CD14-positive monocyte (primary cell): ENCODE results near the gene GMEB2. TPM values are rescaled to one million over a fixed set of nuclear protein-coding genes. Genes with fewer than 3 reads are reported as not detected.
A peak's percentile ranks its signal among the peaks of the same experiment; 100 is the strongest.

Experiments
- DNase-seq, 3 donors: peaks; one replicate each; pipeline ENCODE4 v3.0.0-alpha.2; 2011 to 2022
- H2AFZ ChIP-seq: 2 replicates; pipeline ENCODE4 v1.6.0; 2012; ENCODE audit warnings: mild to moderate bottlenecking, low read depth, low read length, inconsistent platforms; ENCODE audit not compliant: insufficient read depth, poor library complexity, severe bottlenecking
- H3K27ac ChIP-seq, 2 donors: 1 replicate in 1 of 2; 2 replicates in 1 of 2; pipeline ENCODE4 v1.5.1; 2012 to 2013; ENCODE audit warnings: low read length in 2 of 2, control low read depth in 1 of 2, inconsistent platforms in 1 of 2, low read depth in 1 of 2, mild to moderate bottlenecking in 1 of 2
- H3K27me3 ChIP-seq, 2 donors: one replicate each; pipeline versions ENCODE4 v1.6.0 to v1.6.1; 2011 to 2013; ENCODE audit warnings: low read length in 2 of 2; ENCODE audit not compliant: control insufficient read depth in 2 of 2, insufficient read depth in 2 of 2
- H3K36me3 ChIP-seq, 2 donors: replicated peaks in 1 of 2; 1 replicate in 1 of 2; 2 replicates in 1 of 2; pipeline versions ENCODE4 v1.5.1 to v1.6.1; 2012 to 2013; ENCODE audit warnings: low read length in 2 of 2, control low read depth in 1 of 2, inconsistent platforms in 1 of 2, mild to moderate bottlenecking in 1 of 2; ENCODE audit not compliant: insufficient read depth in 2 of 2, control insufficient read depth in 1 of 2
- H3K4me1 ChIP-seq, 2 donors: 1 replicate in 1 of 2; 2 replicates in 1 of 2; pipeline versions ENCODE4 v1.5.1 to v1.6.1; 2012 to 2013; ENCODE audit warnings: low read length in 2 of 2, control low read depth in 1 of 2, inconsistent platforms in 1 of 2, mild to moderate bottlenecking in 1 of 2, moderate library complexity in 1 of 2; ENCODE audit not compliant: insufficient read depth in 2 of 2, control insufficient read depth in 1 of 2
- H3K4me2 ChIP-seq: replicated peaks from 2 replicates; pipeline ENCODE3; 2012; ENCODE audit warnings: low read length, moderate library complexity, mild to moderate bottlenecking; ENCODE audit not compliant: poor library complexity, severe bottlenecking; ENCODE audit errors: extremely low read depth
- H3K4me3 ChIP-seq, 3 experiments: fragments of 200-600 bp in 1 of 3; sonication (generic) in 1 of 3; replicated peaks in 1 of 3; 1 replicate in 2 of 3; 2 replicates in 1 of 3; pipeline ENCODE4 v1.5.1; 2011 to 2013; ENCODE audit warnings: low read length in 3 of 3, mild to moderate bottlenecking in 3 of 3, control low read depth in 2 of 3, low read depth in 2 of 3, inconsistent platforms in 1 of 3, moderate library complexity in 1 of 3
- H3K79me2 ChIP-seq: 2 replicates; pipeline ENCODE4 v1.6.0; 2012; ENCODE audit warnings: mild to moderate bottlenecking, control low read depth, inconsistent platforms, low read length, moderate library complexity; ENCODE audit not compliant: insufficient read depth
- H3K9ac ChIP-seq: 2 replicates; pipeline ENCODE4 v1.6.0; 2017; ENCODE audit warnings: low read length, mild to moderate bottlenecking; ENCODE audit not compliant: insufficient read depth, poor library complexity, severe bottlenecking
- H3K9me3 ChIP-seq, 2 donors: replicated peaks in 1 of 2; 1 replicate in 1 of 2; 2 replicates in 1 of 2; pipeline versions ENCODE4 v1.5.1 to v1.6.1; 2012 to 2013; ENCODE audit warnings: low read length in 2 of 2, control low read depth in 1 of 2; ENCODE audit not compliant: control insufficient read depth in 1 of 2, insufficient read depth in 1 of 2
- H4K20me1 ChIP-seq: 2 replicates; pipeline ENCODE4 v1.6.0; 2012; ENCODE audit warnings: mild to moderate bottlenecking, low read length, control low read depth, moderate library complexity; ENCODE audit not compliant: insufficient read depth
- H3K27ac Mint-ChIP-seq, 7 donors: one replicate each; pipeline ENCODE4 v1.8.0; 2020; ENCODE audit warnings: mild to moderate bottlenecking in 7 of 7, mixed read lengths in 7 of 7, moderate library complexity in 6 of 7, inconsistent platforms in 2 of 7
- H3K27me3 Mint-ChIP-seq, 3 donors: one replicate each; pipeline ENCODE4 v1.8.0; 2021 to 2022; ENCODE audit warnings: low read depth in 3 of 3, mild to moderate bottlenecking in 3 of 3, mixed read lengths in 3 of 3, moderate library complexity in 3 of 3, inconsistent platforms in 1 of 3
- H3K36me3 Mint-ChIP-seq, 2 donors: one replicate each; pipeline ENCODE4 v1.8.0; 2020; ENCODE audit warnings: mixed read lengths in 2 of 2, inconsistent platforms in 1 of 2, mild to moderate bottlenecking in 1 of 2
- H3K4me1 Mint-ChIP-seq: one replicate; pipeline ENCODE4 v1.8.0; 2020; ENCODE audit warnings: mild to moderate bottlenecking, mixed read lengths
- H3K4me3 Mint-ChIP-seq, 2 donors: one replicate each; pipeline ENCODE4 v1.8.0; 2020; ENCODE audit warnings: mild to moderate bottlenecking in 2 of 2, mixed read lengths in 2 of 2, moderate library complexity in 1 of 2
- H3K9me3 Mint-ChIP-seq, 7 donors: one replicate each; pipeline ENCODE4 v1.8.0; 2020 to 2022; ENCODE audit warnings: mixed read lengths in 7 of 7, mild to moderate bottlenecking in 6 of 7, moderate library complexity in 6 of 7, inconsistent platforms in 2 of 7
- CTCF ChIP-seq: fragments of 200-600 bp; IDR thresholded peaks from one replicate; pipeline ENCODE4 v1.8.0; 2022; ENCODE audit warnings: antibody characterized with exemption, mild to moderate bottlenecking
- whole genome bisulfite sequencing: methylation state at CpG from one replicate; pipeline ENCODE4 v1.1.5; 2013; ENCODE audit warnings: missing lambda C conversion rate; ENCODE audit not compliant: insufficient coverage; 5-methylcytosine and 5-hydroxymethylcytosine counted together
- intact Hi-C, 2 donors: fragments of 100-400 bp; cut with micrococcal nuclease; formaldehyde crosslinking; loops; one replicate each; pipeline versions ENCODE4 v1.15.0 to v1.15.1; 2023
- polyA plus RNA-seq, 3 donors: library from polyadenylated mRNA; depleted of rRNA in 1 of 3; unstranded in 2 of 3; stranded (reverse) in 1 of 3; fragments of 300-500 nt in 2 of 3; fragments of >200 nt in 1 of 3; fragmentation: Illumina TruSeq in 2 of 3; gene quantifications; 1 replicate in 2 of 3; 2 replicates in 1 of 3; pipeline ENCODE4 v1.2.3, GENCODE V29; 2012 to 2021

Gene GMEB2
- polyA plus RNA-seq, 3 donors = 2.7 to 11.7 (median 3.8) TPM

GRCh38 chr20:63568170-63568981, 58.5 kb downstream of the GMEB2 start:
- H2AFZ ChIP-seq = no peak overlapping the region
- peak overlapping the region; percentile 72 to 91 for H3K27ac ChIP-seq
- H3K27me3 Mint-ChIP-seq = peaks cover 28 to 76% (median 51%) of the 10 kb centered on the region in 3 donors
- peak overlapping the region; percentile 68 for H3K9ac ChIP-seq
- H3K4me3 Mint-ChIP-seq = peak overlapping the region; percentile 76 to 87
- no peak for TF ChIP-seq CTCF
- peaks cover 8 to 32% (median 12%) of the 10 kb centered on the region in 7 donors for H3K9me3 Mint-ChIP-seq
- 21% methylated on average over 41 of the region's 43 CpGs for WGBS
- H3K4me1 ChIP-seq = peaks cover 39 to 46% of the 10 kb centered on the region in 2 donors
- peaks cover 26% of the 10 kb centered on the region for H3K4me1 Mint-ChIP-seq
- intact Hi-C loops = loop anchor here (2.0 to 10.0 kb wide), 4 partner anchors 44 to 326 kb away; partner anchors contain the start of genes DNAJC5 (in 1 of the 2) and GMEB2 (in 1 of the 2)
- H3K36me3 Mint-ChIP-seq = peaks cover 17 to 37% of the 10 kb centered on the region in 2 donors
- peaks cover 15 to 16% of the 10 kb centered on the region in 2 donors for H3K9me3 ChIP-seq
- peaks cover 0 to 74% of the 10 kb centered on the region in 2 donors for H3K27me3 ChIP-seq
- peaks cover 25 to 47% of the 10 kb centered on the region in 2 donors for H3K36me3 ChIP-seq
- peak overlapping the region; percentile 5 to 73 (median 43) for H3K4me3 ChIP-seq
- peak overlapping the region; percentile 91 for H3K4me2 ChIP-seq
- peaks cover 96% of the 10 kb centered on the region for H4K20me1 ChIP-seq
- peaks cover 4% of the 10 kb centered on the region for H3K79me2 ChIP-seq
- H3K27ac Mint-ChIP-seq = peak overlapping the region; percentile 90 to 97 (median 97)
- peak in 2 of 3 donors; percentile 29 to 33 for DNase-seq

DNA sequence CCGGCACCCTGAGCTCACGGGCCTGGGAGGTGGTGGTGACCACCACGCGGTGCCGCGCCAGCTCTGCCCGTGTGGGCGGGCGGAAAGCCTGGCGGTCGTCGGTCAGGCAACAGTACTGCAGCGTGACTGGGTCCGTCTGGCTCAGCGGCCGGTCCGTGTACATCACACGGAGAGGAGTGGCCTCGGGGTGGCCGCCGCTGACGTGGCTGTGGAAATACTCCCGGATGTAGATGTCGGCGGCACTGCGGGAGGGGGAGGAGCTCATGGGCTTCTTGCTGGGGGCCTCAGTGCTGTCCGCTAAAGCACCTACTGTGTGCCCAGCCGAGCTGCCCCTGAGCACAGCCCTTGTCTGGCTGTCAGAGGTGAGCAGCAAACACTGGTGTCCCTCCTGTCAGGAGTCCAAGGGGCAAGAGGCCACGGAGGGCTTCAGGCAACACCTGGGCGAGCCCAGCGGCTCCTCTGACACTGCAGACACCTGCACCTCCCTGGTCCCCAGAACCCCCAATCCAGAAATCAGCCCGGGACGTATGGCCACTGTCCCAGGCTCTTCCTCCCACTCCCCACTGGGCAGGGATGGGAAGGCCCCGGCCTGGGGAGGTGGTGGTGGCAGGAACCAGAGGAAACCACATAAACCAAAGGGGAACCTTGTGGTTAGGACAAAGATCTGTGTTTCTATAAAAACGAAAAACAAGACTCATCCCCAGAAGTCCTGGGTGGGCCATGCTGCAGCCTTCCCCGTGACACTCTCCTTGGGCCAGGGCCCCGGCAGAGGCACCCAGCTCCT, 59.3 kb downstream of the GMEB2 start:
- 10% methylated on average over 32 of the region's 37 CpGs for WGBS
- Histone ChIP-seq H3K27ac (peak overlapping the region; percentile 72 to 91), H3K4me1 (peaks cover 33 to 38% of the 10 kb centered on the region in 2 donors), H3K9me3 (peaks cover 15 to 16% of the 10 kb centered on the region in 2 donors), H3K27me3 (peaks cover 0 to 66% of the 10 kb centered on the region in 2 donors), H3K36me3 (peaks cover 22 to 52% of the 10 kb centered on the region in 2 donors), H2AFZ (peak overlapping the region; percentile 19), H3K79me2 (no peaks in the 10 kb centered on the region), H3K4me2 (peak overlapping the region; percentile 91), H3K4me3 (peak overlapping the region; percentile 11 to 73 (median 43)), H4K20me1 (peaks cover 96% of the 10 kb centered on the region), H3K9ac (peak overlapping the region; percentile 68)
- peaks cover 8 to 28% (median 12%) of the 10 kb centered on the region in 7 donors for H3K9me3 Mint-ChIP-seq
- peaks cover 26% of the 10 kb centered on the region for H3K4me1 Mint-ChIP-seq
- intact Hi-C loops = loop anchor here (2.0 to 10.0 kb wide), 4 partner anchors 45 to 327 kb away; partner anchors contain the start of genes DNAJC5 (in 1 of the 2) and GMEB2 (in 1 of the 2)
- peaks cover 18 to 41% of the 10 kb centered on the region in 2 donors for H3K36me3 Mint-ChIP-seq
- H3K4me3 Mint-ChIP-seq = peak overlapping the region; percentile 76 to 87
- peak; percentile 10 for TF ChIP-seq CTCF
- peak; percentile 88 to 93 (median 92) for DNase-seq
- H3K27ac Mint-ChIP-seq = peak overlapping the region; percentile 90 to 97 (median 97)
- peaks cover 28 to 75% (median 53%) of the 10 kb centered on the region in 3 donors for H3K27me3 Mint-ChIP-seq
